ENCODE data around the gene ALG14.

GRCh38 chr1:95027046-95027445, 45.7 kb downstream of the ALG14 start:
- TF ChIP-seq, protein P1, sequence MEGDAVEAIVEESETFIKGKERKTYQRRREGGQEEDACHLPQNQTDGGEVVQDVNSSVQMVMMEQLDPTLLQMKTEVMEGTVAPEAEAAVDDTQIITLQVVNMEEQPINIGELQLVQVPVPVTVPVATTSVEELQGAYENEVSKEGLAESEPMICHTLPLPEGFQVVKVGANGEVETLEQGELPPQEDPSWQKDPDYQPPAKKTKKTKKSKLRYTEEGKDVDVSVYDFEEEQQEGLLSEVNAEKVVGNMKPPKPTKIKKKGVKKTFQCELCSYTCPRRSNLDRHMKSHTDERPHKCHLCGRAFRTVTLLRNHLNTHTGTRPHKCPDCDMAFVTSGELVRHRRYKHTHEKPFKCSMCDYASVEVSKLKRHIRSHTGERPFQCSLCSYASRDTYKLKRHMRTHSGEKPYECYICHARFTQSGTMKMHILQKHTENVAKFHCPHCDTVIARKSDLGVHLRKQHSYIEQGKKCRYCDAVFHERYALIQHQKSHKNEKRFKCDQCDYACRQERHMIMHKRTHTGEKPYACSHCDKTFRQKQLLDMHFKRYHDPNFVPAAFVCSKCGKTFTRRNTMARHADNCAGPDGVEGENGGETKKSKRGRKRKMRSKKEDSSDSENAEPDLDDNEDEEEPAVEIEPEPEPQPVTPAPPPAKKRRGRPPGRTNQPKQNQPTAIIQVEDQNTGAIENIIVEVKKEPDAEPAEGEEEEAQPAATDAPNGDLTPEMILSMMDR (conservative IDR thresholded peaks at IDR 0.05 in 1 of 2, IDR thresholded peaks at IDR 0.05 in 1 of 2; ENCODE audit: low read depth in 1 of 2, low read length in 2 of 2) = no peak
- TF ChIP-seq EZH2 (IDR thresholded peaks at IDR 0.05; ENCODE audit: low read length, missing control alignments) = no peak
